Astrocyte of the cerebellum (primary cell): ENCODE data around the gene POLR2M.

Experiments
- DNase-seq: peaks from one replicate; pipeline ENCODE4 v3.0.0-alpha.2; 2011; ENCODE audit warnings: low read depth
- H3K4me3 ChIP-seq: 2 replicates; pipeline ENCODE4 v1.5.1; 2011; ENCODE audit warnings: mild to moderate bottlenecking, low read depth, low read length, moderate library complexity
- in situ Hi-C: cut with HindIII; loops from 2 replicates; pipeline ENCODE4 v1.10.0; 2017; ENCODE audit warnings: low sequenced_read_pairs
- TF ChIP-seq, protein P1 (sequence below): IDR thresholded peaks from 2 replicates; pipeline ENCODE4 v1.5.1; 2012; ENCODE audit warnings: low read length, low read depth, moderate library complexity, mild to moderate bottlenecking; ENCODE audit errors: missing control alignments

Gene POLR2M

GRCh38 chr15:57731530-57732103, 25.1 kb downstream of the POLR2M start:
- H3K4me3 ChIP-seq = no peak overlapping the region
- TF ChIP-seq, protein P1, sequence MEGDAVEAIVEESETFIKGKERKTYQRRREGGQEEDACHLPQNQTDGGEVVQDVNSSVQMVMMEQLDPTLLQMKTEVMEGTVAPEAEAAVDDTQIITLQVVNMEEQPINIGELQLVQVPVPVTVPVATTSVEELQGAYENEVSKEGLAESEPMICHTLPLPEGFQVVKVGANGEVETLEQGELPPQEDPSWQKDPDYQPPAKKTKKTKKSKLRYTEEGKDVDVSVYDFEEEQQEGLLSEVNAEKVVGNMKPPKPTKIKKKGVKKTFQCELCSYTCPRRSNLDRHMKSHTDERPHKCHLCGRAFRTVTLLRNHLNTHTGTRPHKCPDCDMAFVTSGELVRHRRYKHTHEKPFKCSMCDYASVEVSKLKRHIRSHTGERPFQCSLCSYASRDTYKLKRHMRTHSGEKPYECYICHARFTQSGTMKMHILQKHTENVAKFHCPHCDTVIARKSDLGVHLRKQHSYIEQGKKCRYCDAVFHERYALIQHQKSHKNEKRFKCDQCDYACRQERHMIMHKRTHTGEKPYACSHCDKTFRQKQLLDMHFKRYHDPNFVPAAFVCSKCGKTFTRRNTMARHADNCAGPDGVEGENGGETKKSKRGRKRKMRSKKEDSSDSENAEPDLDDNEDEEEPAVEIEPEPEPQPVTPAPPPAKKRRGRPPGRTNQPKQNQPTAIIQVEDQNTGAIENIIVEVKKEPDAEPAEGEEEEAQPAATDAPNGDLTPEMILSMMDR = no peak
- in situ Hi-C loops = no loop called here
- DNase-seq = no peak

DNA sequence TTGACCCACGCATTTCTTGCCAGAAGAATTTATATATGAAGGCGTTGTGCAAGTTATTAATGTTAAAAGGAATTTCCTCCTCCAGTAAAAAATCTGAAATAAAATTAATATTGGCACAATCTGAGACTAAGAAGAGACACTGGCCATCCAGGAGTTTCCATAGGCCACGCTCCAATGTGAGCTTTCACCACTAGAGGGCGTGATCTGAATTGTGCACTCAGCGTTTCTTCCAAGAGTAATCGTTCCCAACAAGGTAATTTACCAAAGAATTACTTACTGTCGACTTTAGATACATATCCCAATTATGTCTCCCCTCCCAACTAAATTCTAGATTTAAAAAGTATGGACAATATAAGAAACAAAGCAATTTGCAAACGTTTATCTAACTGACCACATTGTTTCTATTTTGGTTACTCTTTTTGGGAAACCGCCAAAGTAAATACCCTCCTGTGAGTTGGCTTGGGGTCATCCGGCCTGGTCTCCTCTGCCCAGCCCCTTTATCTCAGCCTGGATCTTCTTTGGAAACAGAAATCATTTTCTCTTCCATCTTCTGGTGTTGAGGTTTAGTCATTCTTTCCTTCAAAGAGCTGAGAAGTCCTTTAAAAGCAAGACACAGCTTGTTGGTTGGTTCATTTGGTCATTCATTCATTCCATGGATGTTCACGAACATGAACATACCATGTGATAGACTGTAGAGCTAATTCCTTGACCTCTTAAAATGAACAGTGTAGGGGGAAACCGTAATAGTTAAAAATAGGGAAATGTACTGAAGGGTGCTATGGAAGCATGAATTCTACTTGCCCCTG, 26.2 kb downstream of the POLR2M start:
- TF ChIP-seq, protein P1 = peak; percentile 93
- in situ Hi-C loops = no loop called here
- peak; percentile 34 for DNase-seq

DNA sequence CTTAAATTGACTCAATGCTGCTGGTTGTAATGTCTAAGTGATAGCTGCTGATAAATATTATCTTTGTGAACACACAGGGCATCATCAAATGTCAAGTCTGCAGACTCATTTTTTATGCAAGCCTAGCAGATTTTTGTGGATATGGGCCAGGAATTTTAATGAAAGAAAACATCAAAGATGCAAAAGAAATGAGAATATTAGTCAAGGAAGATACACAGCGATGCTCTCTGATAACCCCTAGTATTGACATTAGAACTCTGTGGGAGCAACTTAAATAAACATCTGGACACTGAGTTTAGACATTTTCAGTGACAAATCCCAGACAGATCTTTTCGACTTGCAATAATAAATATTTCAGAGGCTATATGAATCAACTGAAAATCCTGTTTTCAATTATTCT, 28.3 kb downstream of the POLR2M start:
- DNase-seq = no peak
- in situ Hi-C loops = no loop called here
- TF ChIP-seq, protein P1 = no peak

More for the DNA sequence above, 26.2 kb downstream of the POLR2M start:
- H3K4me3 ChIP-seq = no peak overlapping the region

GRCh38 chr15:57735431-57735830, 28.9 kb downstream of the POLR2M start:
- TF ChIP-seq, protein P1 = no peak
- H3K4me3 ChIP-seq = no peak overlapping the region
- no peak for DNase-seq
- in situ Hi-C loops = no loop called here

More for the DNA sequence above, 28.3 kb downstream of the POLR2M start:
- H3K4me3 ChIP-seq = no peak overlapping the region

DNA sequence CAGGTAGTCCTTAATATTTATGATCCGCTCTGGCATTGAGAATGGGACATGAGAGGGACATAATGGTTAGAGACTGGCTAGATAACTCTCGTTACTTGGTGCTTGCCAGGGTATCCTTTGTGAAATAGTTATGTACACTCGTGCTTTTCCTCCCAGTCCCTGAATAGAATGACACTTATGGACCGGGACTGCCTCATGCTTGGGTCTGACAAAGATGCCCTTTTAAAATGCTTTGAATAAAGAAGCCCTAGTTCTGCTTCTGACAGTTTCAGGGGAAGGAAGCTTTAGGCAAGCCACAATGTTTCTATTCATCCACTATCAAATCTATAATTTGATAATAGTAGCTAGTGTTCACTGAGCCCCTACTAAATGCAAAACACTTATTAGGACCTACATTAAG, 29.4 kb downstream of the POLR2M start:
- TF ChIP-seq, protein P1 = no peak

DNA sequence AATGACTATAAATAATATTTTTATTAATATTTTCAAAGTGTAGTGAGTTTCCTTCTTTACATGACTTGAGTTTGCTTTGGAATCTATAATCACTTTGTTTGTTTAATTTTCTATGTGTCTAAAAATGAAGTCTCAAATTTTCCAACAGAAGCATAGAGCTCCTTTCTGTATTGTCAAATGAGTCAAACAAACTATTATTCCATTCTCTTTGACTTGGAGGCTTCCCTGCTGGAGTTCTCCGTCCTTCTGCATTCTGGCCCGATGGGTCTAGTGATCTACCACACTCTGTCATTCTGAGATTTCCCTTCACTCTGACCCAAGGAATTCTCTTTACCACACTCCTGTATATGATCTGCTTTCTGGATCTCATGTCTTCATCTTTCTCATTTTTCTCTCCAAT, 30.1 kb downstream of the POLR2M start:
- no peak for DNase-seq
- TF ChIP-seq, protein P1 = no peak
- H3K4me3 ChIP-seq = no peak overlapping the region
- in situ Hi-C loops = no loop called here

More for the DNA sequence above, 29.4 kb downstream of the POLR2M start:
- in situ Hi-C loops = no loop called here
- DNase-seq = no peak
- H3K4me3 ChIP-seq = no peak overlapping the region
